ENCODE data around the gene GPR21.

GPR21 gene

DNA sequence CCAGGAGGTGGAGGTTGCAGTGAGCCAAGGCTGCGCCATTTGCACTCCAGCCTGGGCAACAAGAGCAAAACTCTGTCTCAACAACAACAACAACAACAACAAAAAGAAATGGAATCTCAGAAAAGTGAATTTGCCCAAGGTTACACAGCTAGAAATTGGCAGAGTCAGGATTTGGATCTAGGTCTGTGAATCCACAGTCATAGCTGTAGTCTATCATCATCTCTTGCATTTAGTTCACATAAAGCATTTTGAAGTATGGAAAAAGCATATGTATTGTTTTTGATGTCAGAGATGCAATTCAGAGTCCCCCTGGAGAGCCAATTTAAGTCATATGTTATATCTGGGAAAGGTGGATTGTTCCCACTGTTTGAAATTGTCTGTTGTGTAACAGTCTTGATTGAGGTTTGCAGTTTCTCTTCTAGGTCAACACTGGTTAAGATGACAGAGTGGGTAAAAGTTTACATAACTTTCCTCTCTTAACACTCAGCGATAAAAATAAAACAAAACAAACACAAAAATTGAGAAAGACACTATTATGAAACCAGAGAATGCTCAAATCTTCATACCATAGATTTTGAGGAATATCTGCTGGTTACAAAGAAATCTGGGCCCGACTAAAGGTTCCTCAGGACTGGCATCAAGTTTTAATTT lies 21.5 kb upstream of the GPR21 start:
- DNase-seq (ENCODE audit: low read depth) = no peak
- TF ChIP-seq CTCF (IDR thresholded peaks at IDR 0.05; ENCODE audit: low read depth, low read length, missing control alignments) = no peak

DNA sequence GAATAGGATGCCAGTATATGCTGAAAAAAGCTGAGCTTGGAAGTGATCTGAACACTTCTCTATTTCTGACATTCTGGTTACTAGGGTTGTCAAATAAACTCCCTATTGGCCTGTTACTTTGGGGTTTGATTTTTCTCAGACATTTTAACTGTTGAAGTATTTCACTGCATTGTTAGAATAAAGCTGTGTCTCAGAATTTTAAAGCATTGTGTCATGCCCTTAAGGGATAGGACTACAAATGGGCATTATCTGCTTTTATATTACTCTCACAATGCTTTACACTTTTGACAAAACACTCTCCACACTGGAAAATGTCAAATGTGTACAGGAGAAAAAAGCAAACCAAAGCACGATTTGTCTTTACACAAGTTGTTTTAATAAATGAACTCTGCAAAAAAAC lies 16.8 kb upstream of the GPR21 start:
- H3K4me3 ChIP-seq (ENCODE audit: low read depth, low read length) = no peak overlapping the region
- no peak for TF ChIP-seq CTCF (IDR thresholded peaks at IDR 0.05; ENCODE audit: low read depth, low read length, missing control alignments)
- no peak for DNase-seq (ENCODE audit: low read depth)

More for the DNA sequence above, 21.5 kb upstream of the GPR21 start:
- H3K4me3 ChIP-seq (ENCODE audit: low read depth, low read length) = no peak overlapping the region

DNA sequence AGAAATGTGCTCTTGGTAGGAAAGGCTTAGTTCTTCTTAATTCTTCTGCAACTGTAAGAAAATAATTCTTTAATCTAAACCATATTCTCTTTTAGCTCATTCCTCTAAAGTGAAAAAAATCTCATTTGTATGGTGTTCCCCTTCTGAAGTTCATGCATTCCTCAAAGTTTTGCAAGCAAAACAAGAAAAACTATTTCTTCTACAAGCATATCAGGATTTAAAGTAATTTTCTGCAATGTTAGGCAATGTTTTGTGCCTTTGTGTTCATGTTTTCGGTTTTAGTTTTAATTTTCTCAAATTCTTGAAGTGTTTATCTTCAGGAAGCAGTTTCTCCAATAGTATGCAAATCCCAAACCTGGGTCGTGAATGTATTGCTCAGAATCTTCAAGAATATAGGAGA lies 12.7 kb upstream of the GPR21 start:
- no peak for TF ChIP-seq CTCF (IDR thresholded peaks at IDR 0.05; ENCODE audit: low read depth, low read length, missing control alignments)
- no peak overlapping the region for H3K4me3 ChIP-seq (ENCODE audit: low read depth, low read length)
- DNase-seq (ENCODE audit: low read depth) = no peak

DNA sequence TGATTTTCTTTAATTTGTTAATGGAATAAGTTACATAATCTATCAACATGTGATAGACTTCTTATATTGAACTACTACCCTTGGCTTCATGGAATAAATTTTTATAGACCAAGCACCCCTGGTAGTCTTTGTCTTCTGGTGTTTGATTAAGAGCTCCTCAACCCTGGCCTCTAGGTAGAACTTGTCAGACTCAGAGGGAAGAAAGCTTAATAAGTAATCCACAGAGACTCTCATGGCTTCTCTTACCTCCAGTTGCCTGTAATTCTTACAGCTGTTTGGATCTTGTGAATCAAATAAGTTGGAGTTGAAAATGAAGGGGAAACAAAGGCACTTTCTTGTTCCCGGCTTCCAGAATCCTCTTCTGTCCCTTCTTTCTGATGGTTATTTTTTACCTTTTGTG lies 7.0 kb upstream of the GPR21 start:
- H3K4me3 ChIP-seq (ENCODE audit: low read depth, low read length) = no peak overlapping the region
- no peak for TF ChIP-seq CTCF (IDR thresholded peaks at IDR 0.05; ENCODE audit: low read depth, low read length, missing control alignments)
- no peak for DNase-seq (ENCODE audit: low read depth)

DNA sequence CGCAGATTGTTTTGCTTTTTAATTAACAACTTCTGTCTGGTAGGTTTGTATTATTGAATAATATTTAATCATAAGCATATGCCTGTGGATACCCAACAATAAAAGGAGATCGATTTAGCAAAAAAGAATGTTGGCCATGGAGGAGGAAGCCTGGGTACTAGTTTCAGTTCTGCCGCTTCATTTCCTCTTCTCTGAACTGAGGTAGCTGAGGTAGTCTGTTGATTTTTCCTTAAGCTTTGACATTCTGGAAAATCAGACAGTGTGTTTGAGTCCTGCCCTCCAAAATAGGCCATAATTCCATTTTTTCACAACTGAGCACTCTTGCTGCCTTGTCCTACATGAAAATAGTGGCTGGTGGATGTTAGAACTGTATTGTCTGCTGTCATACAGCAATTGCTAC lies 6.0 kb upstream of the GPR21 start:
- DNase-seq (ENCODE audit: low read depth) = no peak
- H3K4me3 ChIP-seq (ENCODE audit: low read depth, low read length) = no peak overlapping the region
- TF ChIP-seq CTCF (IDR thresholded peaks at IDR 0.05; ENCODE audit: low read depth, low read length, missing control alignments) = no peak

GRCh38 chr9:123028136-123028535 lies 5.3 kb upstream of the GPR21 start:
- no peak for TF ChIP-seq CTCF (IDR thresholded peaks at IDR 0.05; ENCODE audit: low read depth, low read length, missing control alignments)
- DNase-seq (ENCODE audit: low read depth) = no peak
- no peak overlapping the region for H3K4me3 ChIP-seq (ENCODE audit: low read depth, low read length)

DNA sequence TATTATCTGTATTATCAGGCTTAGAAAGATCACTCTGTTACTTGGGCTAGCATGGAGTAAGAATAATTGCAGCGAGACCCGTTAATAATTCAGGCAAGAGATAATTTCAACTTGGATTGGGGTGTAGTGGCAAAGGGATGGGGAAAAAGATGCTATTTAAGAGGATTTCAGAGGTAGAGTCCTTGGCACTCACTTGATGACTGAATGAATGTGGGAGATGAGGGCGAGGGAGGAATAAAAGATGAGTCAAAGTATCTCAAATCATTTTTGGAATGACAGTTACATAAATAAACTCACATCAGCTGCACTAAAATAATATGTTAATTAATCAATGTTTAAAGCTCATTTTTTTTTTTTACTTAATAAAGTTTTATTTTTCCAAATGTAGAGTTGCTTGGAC lies 4.5 kb upstream of the GPR21 start:
- no peak for TF ChIP-seq CTCF (IDR thresholded peaks at IDR 0.05; ENCODE audit: low read depth, low read length, missing control alignments)
- DNase-seq (ENCODE audit: low read depth) = no peak

More for the DNA sequence above, 4.5 kb upstream of the GPR21 start:
- no peak overlapping the region for H3K4me3 ChIP-seq (ENCODE audit: low read depth, low read length)

Measured in GM12864 (cell line).